ENCODE results near the gene FIGN. TPM values are rescaled to one million over a fixed set of nuclear protein-coding genes. Genes with fewer than 3 reads are reported as not detected.

The FIGN gene
- total and polyA plus RNA-seq, 2 donors (not counting 1 experiment from before 2014, with no cell fraction given) = not detected

DNA sequence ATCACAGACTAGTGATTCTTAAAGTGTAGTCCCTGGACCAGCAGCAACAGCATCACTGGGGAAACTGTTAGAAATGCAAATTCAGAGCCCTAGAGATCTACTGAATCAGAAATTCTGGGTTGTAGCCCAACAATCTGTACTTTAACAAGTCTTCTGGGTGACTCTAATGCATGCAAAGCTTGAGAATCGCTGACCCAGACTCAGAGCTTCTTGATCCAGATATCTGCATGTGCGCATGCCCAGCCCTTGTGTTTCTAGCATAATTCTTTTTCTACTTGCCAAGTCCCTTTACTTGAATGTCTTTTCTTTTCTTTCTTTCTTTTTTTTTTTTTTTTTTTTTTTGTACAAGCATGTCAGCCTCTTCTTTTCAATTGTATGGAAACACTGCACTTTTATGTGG lies 60.4 kb downstream of the FIGN start:
- Histone ChIP-seq H3K4me3 (ENCODE audit: control extremely low read depth in 1 of 5, extremely low read depth in 1 of 5, insufficient read depth in 1 of 5, low read depth in 2 of 5, low read length in 4 of 5) (no peak overlapping the region), H3K4me2 (replicated peaks; ENCODE audit: low read depth, low read length, poor library complexity, severe bottlenecking) (no peak overlapping the region), H4K20me1 (ENCODE audit: control insufficient read depth, insufficient read depth, low read length, poor library complexity, severe bottlenecking) (no peaks in the 10 kb centered on the region), H3K9ac (ENCODE audit: low read length) (no peak overlapping the region), H3K27ac (ENCODE audit: low read length in 2 of 2) (no peak overlapping the region), H3K27me3 (replicated peaks in 1 of 4; ENCODE audit: control extremely low read depth in 1 of 4, control insufficient read depth in 3 of 4, insufficient read depth in 4 of 4, low read length in 3 of 4) (no peaks in the 10 kb centered on the region), H3K9me3 (ENCODE audit: control extremely low read depth in 1 of 3, control insufficient read depth in 2 of 3, insufficient read depth in 1 of 3, low read length in 2 of 3) (no peaks in the 10 kb centered on the region), H3K4me1 (ENCODE audit: control insufficient read depth in 2 of 2, insufficient read depth in 2 of 2, low read length in 2 of 2) (no peaks in the 10 kb centered on the region), H3K79me2 (ENCODE audit: control insufficient read depth, insufficient read depth, low read length) (no peaks in the 10 kb centered on the region), H3K36me3 (replicated peaks in 1 of 2; ENCODE audit: control extremely low read depth in 1 of 2, control insufficient read depth in 1 of 2, extremely low read depth in 1 of 2, insufficient read depth in 2 of 2, low read length in 1 of 2) (no peaks in the 10 kb centered on the region), H2AFZ (ENCODE audit: insufficient read depth, low read depth, low read length, poor library complexity, severe bottlenecking) (no peak overlapping the region)
- H3K4me3 Mint-ChIP-seq = no peak overlapping the region
- peaks cover 3% of the 10 kb centered on the region for H3K27me3 Mint-ChIP-seq
- WGBS (ENCODE audit: insufficient coverage) = 88% methylated on average over 1 of the region's 2 CpGs
- ATAC-seq (ENCODE audit: low read depth) = no peak
- H3K9me3 Mint-ChIP-seq (ENCODE audit: insufficient read depth) = no peaks in the 10 kb centered on the region
- POLR2A ChIA-PET = no interaction called here
- DNase-seq = no peak
- TF ChIP-seq, protein P1, sequence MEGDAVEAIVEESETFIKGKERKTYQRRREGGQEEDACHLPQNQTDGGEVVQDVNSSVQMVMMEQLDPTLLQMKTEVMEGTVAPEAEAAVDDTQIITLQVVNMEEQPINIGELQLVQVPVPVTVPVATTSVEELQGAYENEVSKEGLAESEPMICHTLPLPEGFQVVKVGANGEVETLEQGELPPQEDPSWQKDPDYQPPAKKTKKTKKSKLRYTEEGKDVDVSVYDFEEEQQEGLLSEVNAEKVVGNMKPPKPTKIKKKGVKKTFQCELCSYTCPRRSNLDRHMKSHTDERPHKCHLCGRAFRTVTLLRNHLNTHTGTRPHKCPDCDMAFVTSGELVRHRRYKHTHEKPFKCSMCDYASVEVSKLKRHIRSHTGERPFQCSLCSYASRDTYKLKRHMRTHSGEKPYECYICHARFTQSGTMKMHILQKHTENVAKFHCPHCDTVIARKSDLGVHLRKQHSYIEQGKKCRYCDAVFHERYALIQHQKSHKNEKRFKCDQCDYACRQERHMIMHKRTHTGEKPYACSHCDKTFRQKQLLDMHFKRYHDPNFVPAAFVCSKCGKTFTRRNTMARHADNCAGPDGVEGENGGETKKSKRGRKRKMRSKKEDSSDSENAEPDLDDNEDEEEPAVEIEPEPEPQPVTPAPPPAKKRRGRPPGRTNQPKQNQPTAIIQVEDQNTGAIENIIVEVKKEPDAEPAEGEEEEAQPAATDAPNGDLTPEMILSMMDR (IDR thresholded peaks at IDR 0.05) = no peak
- TF ChIP-seq EZH2 (IDR thresholded peaks at IDR 0.05; ENCODE audit: borderline replicate concordance, insufficient read depth, low read depth, low read length, poor library complexity, severe bottlenecking) = no peak
- H3K27ac Mint-ChIP-seq = no peak overlapping the region
- intact Hi-C loops (cut with micrococcal nuclease) = no loop called here
- CTCF ChIA-PET = no interaction called here
- no peaks in the 10 kb centered on the region for H3K4me1 Mint-ChIP-seq

DNA sequence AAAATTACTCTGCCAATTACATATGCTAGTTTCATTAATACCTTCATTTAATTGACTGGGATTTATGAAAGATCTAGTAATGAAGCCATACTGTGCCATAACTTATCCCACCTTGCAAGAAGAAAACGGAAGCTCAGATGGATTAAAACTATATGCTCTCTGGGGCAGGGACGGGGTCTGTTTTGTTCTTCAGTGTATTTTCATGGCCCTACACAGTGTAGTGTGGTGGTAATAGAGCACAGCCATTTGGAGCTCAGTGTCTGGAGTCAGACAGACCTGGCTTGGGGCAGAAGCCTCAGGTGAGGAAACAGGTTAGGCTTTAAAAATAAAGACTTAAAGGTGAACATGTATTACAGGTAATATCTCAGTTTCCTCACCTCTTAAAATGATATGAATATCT lies 62.3 kb downstream of the FIGN start:
- Mint-ChIP-seq H3K4me1 (no peaks in the 10 kb centered on the region), H3K27me3 (peaks cover 3% of the 10 kb centered on the region), H3K27ac (no peak overlapping the region), H3K4me3 (no peak overlapping the region), H3K9me3 (ENCODE audit: insufficient read depth) (no peaks in the 10 kb centered on the region)
- Histone ChIP-seq H3K9ac (ENCODE audit: low read length) (no peak overlapping the region), H4K20me1 (ENCODE audit: control insufficient read depth, insufficient read depth, low read length, poor library complexity, severe bottlenecking) (no peaks in the 10 kb centered on the region), H3K27me3 (replicated peaks in 1 of 4; ENCODE audit: control extremely low read depth in 1 of 4, control insufficient read depth in 3 of 4, insufficient read depth in 4 of 4, low read length in 3 of 4) (no peaks in the 10 kb centered on the region), H3K4me3 (ENCODE audit: control extremely low read depth in 1 of 5, extremely low read depth in 1 of 5, insufficient read depth in 1 of 5, low read depth in 2 of 5, low read length in 4 of 5) (no peak overlapping the region), H3K27ac (ENCODE audit: low read length in 2 of 2) (no peak overlapping the region), H3K79me2 (ENCODE audit: control insufficient read depth, insufficient read depth, low read length) (no peaks in the 10 kb centered on the region), H2AFZ (ENCODE audit: insufficient read depth, low read depth, low read length, poor library complexity, severe bottlenecking) (no peak overlapping the region), H3K36me3 (replicated peaks in 1 of 2; ENCODE audit: control extremely low read depth in 1 of 2, control insufficient read depth in 1 of 2, extremely low read depth in 1 of 2, insufficient read depth in 2 of 2, low read length in 1 of 2) (no peaks in the 10 kb centered on the region), H3K4me2 (replicated peaks; ENCODE audit: low read depth, low read length, poor library complexity, severe bottlenecking) (no peak overlapping the region), H3K4me1 (ENCODE audit: control insufficient read depth in 2 of 2, insufficient read depth in 2 of 2, low read length in 2 of 2) (no peaks in the 10 kb centered on the region), H3K9me3 (ENCODE audit: control extremely low read depth in 1 of 3, control insufficient read depth in 2 of 3, insufficient read depth in 1 of 3, low read length in 2 of 3) (no peaks in the 10 kb centered on the region)
- CTCF ChIA-PET = no interaction called here
- DNase-seq (no peak), ATAC-seq (ENCODE audit: low read depth) (no peak)
- intact Hi-C loops (cut with micrococcal nuclease) = no loop called here
- POLR2A ChIA-PET = no interaction called here
- TF ChIP-seq, protein P1 (IDR thresholded peaks at IDR 0.05) = no peak
- no peak for TF ChIP-seq EZH2 (IDR thresholded peaks at IDR 0.05; ENCODE audit: borderline replicate concordance, insufficient read depth, low read depth, low read length, poor library complexity, severe bottlenecking)
- WGBS (ENCODE audit: insufficient coverage) = 85% methylated on average over 2 of the region's 2 CpGs
